Activated CD4-positive, alpha-beta T cell treated with anti-CD3 and anti-CD28 coated beads for 36 hours (primary cell): ENCODE results near the gene OR1D2. TPM values are rescaled to one million over a fixed set of nuclear protein-coding genes. Genes with fewer than 3 reads are reported as not detected.
A peak's percentile ranks its signal among the peaks of the same experiment; 100 is the strongest.

Experiments used
- ATAC-seq: fragments of 200-7000 bp; cut with Tn5 transposase; one replicate; pipeline ENCODE4 v1.10.0; 2021; ENCODE audit warnings: mild to moderate bottlenecking, moderate library complexity
- CTCF ChIA-PET: fragments of 350-600 bp; sonication (Branson Sonifier 250); formaldehyde crosslinking; loops from one replicate; lab custom pipeline; 2021; ENCODE audit warnings: antibody characterized with exemption; lab: Charles Lee
- POLR2A ChIA-PET: fragments of 350-600 bp; sonication (Branson Sonifier 250); formaldehyde crosslinking; loops from one replicate; lab custom pipeline; 2021; ENCODE audit warnings: antibody characterized with exemption, inconsistent platforms; lab: Charles Lee
- DNase-seq: peaks from one replicate; pipeline ENCODE4 v3.0.0-alpha.2; 2020
- H3K27ac Mint-ChIP-seq: one replicate; pipeline ENCODE4 v1.8.0; 2021; ENCODE audit warnings: mixed read lengths
- H3K27me3 Mint-ChIP-seq: one replicate; pipeline ENCODE4 v1.8.0; 2021; ENCODE audit warnings: mixed read lengths
- H3K36me3 Mint-ChIP-seq: one replicate; pipeline ENCODE4 v1.8.0; 2021; ENCODE audit warnings: low read depth, mixed read lengths
- H3K4me1 Mint-ChIP-seq: one replicate; pipeline ENCODE4 v1.8.0; 2021; ENCODE audit warnings: mixed read lengths
- H3K4me3 Mint-ChIP-seq: one replicate; pipeline ENCODE4 v1.8.0; 2021; ENCODE audit warnings: mild to moderate bottlenecking, moderate library complexity, mixed read lengths
- H3K9me3 Mint-ChIP-seq: one replicate; pipeline ENCODE4 v1.8.0; 2021; ENCODE audit warnings: low read depth, mixed read lengths
- intact Hi-C, 2 experiments: fragments of 100-400 bp; cut with DNase I in 1 of 2; cut with micrococcal nuclease in 1 of 2; formaldehyde crosslinking; loops; one replicate each; pipeline versions ENCODE4 v1.14.2 to v1.15.1; 2022 to 2024; cut with DNase I, micrococcal nuclease
- total RNA-seq, 2 experiments: library from RNA; stranded (reverse); gene quantifications; one replicate each; pipeline ENCODE4 v1.2.3, GENCODE V29; 2021

OR1D2 gene
- total RNA-seq, 2 experiments from 2014 or later = not detected

DNA sequence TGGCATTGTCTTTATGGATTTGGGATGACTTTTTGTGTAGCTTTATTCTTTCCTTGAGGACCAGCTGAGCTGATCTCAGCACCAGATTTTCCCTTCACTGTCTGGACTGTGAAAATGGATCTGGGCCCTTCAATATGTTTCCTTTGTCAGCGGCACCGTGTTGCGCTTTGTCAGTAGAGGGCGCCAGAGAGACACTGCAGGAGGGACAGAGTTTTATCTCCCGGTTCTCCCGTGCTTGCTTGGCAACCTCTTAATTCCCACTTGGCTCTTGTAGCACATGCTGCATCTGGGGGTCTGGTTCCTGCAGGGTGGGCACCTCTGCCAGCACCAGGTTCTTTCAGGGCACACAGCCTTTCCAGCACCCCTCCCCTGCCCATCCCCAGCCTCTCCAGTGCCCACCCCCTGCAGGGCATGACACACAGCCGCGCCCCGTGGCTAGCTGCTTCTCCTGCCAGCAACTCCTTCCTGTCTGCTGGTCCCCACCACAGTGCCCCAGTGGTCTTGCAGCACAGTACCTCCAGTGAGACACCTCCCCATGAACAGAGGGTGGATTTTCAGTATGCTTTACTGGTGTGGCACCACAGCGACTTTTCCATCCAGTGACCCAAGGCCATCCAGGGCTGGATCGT is 60.4 kb downstream of the OR1D2 start:
- ChIA-PET CTCF (interaction anchor here (1.1 to 1.8 kb wide), 2 partner anchors 12 to 448 kb away, joined by 3 to 6 read pairs; no protein-coding TSS in a partner anchor), POLR2A (no interaction called here)
- ATAC-seq (no peak), DNase-seq (peak; percentile 57)
- Mint-ChIP-seq H3K27ac (no peak overlapping the region), H3K36me3 (no peaks in the 10 kb centered on the region), H3K9me3 (peaks cover 9% of the 10 kb centered on the region), H3K27me3 (peaks cover 8% of the 10 kb centered on the region), H3K4me3 (no peak overlapping the region), H3K4me1 (peaks cover 10% of the 10 kb centered on the region)
- intact Hi-C loops = no loop called here

DNA sequence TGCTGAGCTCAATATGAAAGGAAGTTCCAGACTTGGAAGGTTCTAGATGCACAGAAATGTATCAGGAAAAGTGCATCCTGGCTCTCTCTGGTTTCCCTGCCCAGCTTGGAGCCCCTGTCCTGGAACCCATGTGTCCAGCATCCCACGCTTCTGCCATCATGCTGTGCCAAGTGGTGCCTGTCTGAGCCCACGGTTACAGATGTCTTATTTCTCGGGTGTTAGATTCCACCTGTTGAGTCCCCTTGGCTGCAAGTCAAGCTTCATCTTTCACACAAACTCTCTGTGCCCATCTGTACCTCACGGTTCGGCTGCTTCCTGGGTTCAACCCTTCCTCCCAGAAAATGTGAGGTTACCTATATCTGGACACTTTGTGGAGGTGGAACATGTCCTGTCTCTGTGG is 63.3 kb downstream of the OR1D2 start:
- ATAC-seq (no peak), DNase-seq (no peak)
- peaks cover 9% of the 10 kb centered on the region for H3K9me3 Mint-ChIP-seq
- no peak overlapping the region for H3K4me3 Mint-ChIP-seq
- peaks cover 6% of the 10 kb centered on the region for H3K4me1 Mint-ChIP-seq
- no peak overlapping the region for H3K27ac Mint-ChIP-seq
- ChIA-PET POLR2A (no interaction called here), CTCF (interaction anchor here (0.7 kb wide), 1 partner anchor 191 kb away, joined by 4 read pairs; no protein-coding TSS in a partner anchor)
- intact Hi-C loops = no loop called here
- peaks cover 8% of the 10 kb centered on the region for H3K27me3 Mint-ChIP-seq
- no peaks in the 10 kb centered on the region for H3K36me3 Mint-ChIP-seq

DNA sequence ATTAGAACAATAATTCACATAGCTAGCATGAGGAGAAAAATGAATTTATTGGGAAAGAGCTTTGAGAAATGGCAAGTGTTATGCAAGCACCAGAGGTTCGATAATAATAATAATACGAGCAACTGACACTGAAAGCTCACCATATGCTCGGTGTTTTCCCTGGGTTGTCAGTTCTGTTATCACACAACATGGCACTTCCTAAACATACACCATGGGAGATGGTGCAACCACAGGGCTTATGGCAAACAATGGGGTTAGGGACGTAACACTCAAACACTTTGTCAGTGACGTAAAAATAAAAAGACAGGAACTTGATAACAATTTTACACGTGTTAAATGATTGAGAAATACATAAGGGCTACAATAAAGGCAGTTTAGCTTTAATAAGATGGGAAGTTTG is 64.5 kb downstream of the OR1D2 start:
- intact Hi-C loops = no loop called here
- peaks cover 8% of the 10 kb centered on the region for H3K9me3 Mint-ChIP-seq
- ChIA-PET POLR2A (no interaction called here), CTCF (interaction anchor here (1.0 kb wide), 1 partner anchor 191 kb away, joined by 3 read pairs; no protein-coding TSS in a partner anchor)
- no peak overlapping the region for H3K4me3 Mint-ChIP-seq
- DNase-seq = no peak
- ATAC-seq = no peak
- H3K4me1 Mint-ChIP-seq = peaks cover 6% of the 10 kb centered on the region
- no peak overlapping the region for H3K27ac Mint-ChIP-seq
- peaks cover 8% of the 10 kb centered on the region for H3K27me3 Mint-ChIP-seq
- H3K36me3 Mint-ChIP-seq = no peaks in the 10 kb centered on the region

DNA sequence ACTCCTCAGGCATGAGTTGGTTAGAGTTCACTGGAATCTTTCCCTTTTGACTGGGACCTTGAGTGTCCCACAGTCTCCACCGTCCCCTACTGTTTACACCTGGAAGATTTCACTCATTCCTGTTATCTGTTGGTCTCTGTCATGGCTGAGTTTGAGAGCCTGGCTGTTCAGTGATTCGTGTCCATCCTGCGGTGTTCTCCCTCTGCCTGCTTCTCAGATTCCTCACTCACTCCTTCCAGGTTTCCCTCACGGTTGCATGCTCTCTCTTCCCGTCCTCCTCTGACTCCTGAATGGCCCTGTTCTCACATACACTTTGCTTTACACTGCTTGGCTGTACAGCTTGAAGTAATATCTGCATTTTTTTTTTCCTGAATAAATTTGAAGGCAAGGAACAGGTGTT is 65.3 kb downstream of the OR1D2 start:
- Mint-ChIP-seq H3K4me3 (no peak overlapping the region), H3K27ac (no peak overlapping the region), H3K9me3 (peaks cover 3% of the 10 kb centered on the region), H3K36me3 (no peaks in the 10 kb centered on the region), H3K4me1 (peaks cover 6% of the 10 kb centered on the region), H3K27me3 (peaks cover 8% of the 10 kb centered on the region)
- ATAC-seq (no peak), DNase-seq (no peak)
- ChIA-PET CTCF (interaction anchor here (1.0 kb wide), 1 partner anchor 190 kb away, joined by 3 read pairs; no protein-coding TSS in a partner anchor), POLR2A (no interaction called here)
- intact Hi-C loops = no loop called here

Other genes with a start within 250 kb of the OR1D2 start
- not detected for gene OR1D5, start 40.8 kb downstream of the OR1D2 start, total RNA-seq
- not detected for gene OR1G1, start 23.1 kb upstream of the OR1D2 start, total RNA-seq
- gene OR1A2, start 93.1 kb upstream of the OR1D2 start, total RNA-seq = not detected
- gene OR1A1, start 103.2 kb upstream of the OR1D2 start, total RNA-seq = not detected
- under 1 TPM; 0.25 to 0.56 TPM for gene OR3A1, start 193.9 kb upstream of the OR1D2 start, total RNA-seq